HepG2 (cell line): ENCODE results near the gene SNAI3.

Source experiments
- CEBPB ChIP-seq: IDR thresholded peaks from 2 replicates; pipeline ENCODE4 v1.6.1; 2011; ENCODE audit warnings: low read depth, low read length, improper control_type of control experiment, borderline replicate concordance
- CTCF ChIP-seq: sonication (generic); formaldehyde crosslinking; IDR thresholded peaks from 2 replicates; pipeline ENCODE4 v1.5.0; 2020; ENCODE audit warnings: mild to moderate bottlenecking, missing genetic modification reagents, moderate library complexity
- HOMEZ ChIP-seq: IDR thresholded peaks from 2 replicates; pipeline ENCODE4 v1.6.1; 2016; ENCODE audit warnings: low read depth
- KAT2B ChIP-seq: fragments of 150-350 bp; IDR thresholded peaks from 2 replicates; pipeline ENCODE4 v1.6.1; 2014; ENCODE audit warnings: low read depth, low read length, borderline replicate concordance
- MAX ChIP-seq: IDR thresholded peaks from 2 replicates; pipeline ENCODE4 v1.6.1; 2012; ENCODE audit warnings: inconsistent platforms
- PATZ1 ChIP-seq: sonication (generic); formaldehyde crosslinking; IDR thresholded peaks from 2 replicates; pipeline ENCODE4 v1.4.0; 2020; ENCODE audit warnings: missing genetic modification reagents
- RAD21 ChIP-seq: fragments of 450-650 bp; formaldehyde crosslinking; IDR thresholded peaks from 2 replicates; pipeline ENCODE4 v1.5.0; 2020; ENCODE audit warnings: mild to moderate bottlenecking
- TEAD2 ChIP-seq: sonication (generic); formaldehyde crosslinking; IDR thresholded peaks from 2 replicates; pipeline ENCODE4 v1.9.0; 2021; ENCODE audit warnings: missing genetic modification reagents
- TERF1 ChIP-seq: sonication (generic); formaldehyde crosslinking; IDR thresholded peaks from 2 replicates; pipeline ENCODE4 v1.8.0; 2022; ENCODE audit warnings: mild to moderate bottlenecking, missing genetic modification reagents, moderate library complexity
- ZFP91 ChIP-seq: sonication (generic); formaldehyde crosslinking; IDR thresholded peaks from 2 replicates; pipeline ENCODE4 v1.9.0; 2022; ENCODE audit warnings: missing genetic modification reagents, mild to moderate bottlenecking, borderline replicate concordance
- ZNF691 ChIP-seq: sonication (generic); formaldehyde crosslinking; IDR thresholded peaks from 2 replicates; pipeline ENCODE4 v1.4.0; 2020; ENCODE audit warnings: missing genetic modification reagents, low read depth, mild to moderate bottlenecking, borderline replicate concordance

GRCh38 chr16:88653596-88654362 lies 32.5 kb downstream of the SNAI3 start:
- no peak for TF ChIP-seq HOMEZ (CRISPR knock-in tag)
- TF ChIP-seq CEBPB, result no peak
- no peak for TF ChIP-seq MAX
- no peak for TF ChIP-seq TERF1 (CRISPR knock-in tag)
- TF ChIP-seq PATZ1 (CRISPR knock-in tag), result no peak
- TF ChIP-seq ZNF691, result no peak
- no peak for TF ChIP-seq CTCF (CRISPR knock-in tag)
- TF ChIP-seq ZFP91 (CRISPR knock-in tag), result no peak
- no peak for TF ChIP-seq KAT2B
- TF ChIP-seq RAD21 (CRISPR knock-in tag), result no peak
- TF ChIP-seq TEAD2 (CRISPR knock-in tag), result no peak
